HEK293 (cell line): ENCODE measurements around the gene RNU1-4.
"Not testable (repeated sequence)": the region's sequence is repeated elsewhere in the genome, so short reads cannot be mapped to it uniquely, and the experiment has no call there.

Experiments used
- CTCF ChIA-PET: fragments of 350-600 bp; formaldehyde crosslinking; extraction: SDS; loops from one replicate; lab custom pipeline; 2021; ENCODE audit warnings: antibody characterized with exemption; lab: Yijun Ruan, JAX
- POLR2A ChIA-PET: fragments of 300-600 bp; formaldehyde crosslinking; extraction: SDS; loops from one replicate; lab custom pipeline; 2020; ENCODE audit warnings: antibody characterized with exemption, inconsistent platforms; lab: Yijun Ruan, JAX
- H3K27ac ChIP-seq: fragments of 200-500 bp; sonication (Bioruptor generic); 2 replicates; pipeline ENCODE4 v1.5.1; 2014; ENCODE audit warnings: low read depth, low read length, control low read depth, inconsistent platforms; ENCODE audit errors: extremely low read depth
- H3K36me3 ChIP-seq, 2 experiments: fragments of 200-500 bp in 1 of 2; sonication (Bioruptor generic) in 1 of 2; 1 replicate in 1 of 2; 2 replicates in 1 of 2; pipeline ENCODE4 v1.5.1; 2014 to 2017; ENCODE audit warnings: inconsistent platforms in 2 of 2, low read length in 2 of 2; ENCODE audit not compliant: control insufficient read depth in 2 of 2, insufficient read depth in 1 of 2
- H3K4me1 ChIP-seq: fragments of 200-500 bp; sonication (Bioruptor generic); 2 replicates; pipeline ENCODE4 v1.5.1; 2014; ENCODE audit warnings: mild to moderate bottlenecking, low read length, inconsistent platforms; ENCODE audit not compliant: control insufficient read depth, insufficient read depth
- H3K4me3 ChIP-seq: 2 replicates; pipeline ENCODE4 v1.5.1; 2011; ENCODE audit warnings: low read depth, mild to moderate bottlenecking, control low read depth, low read length, moderate library complexity
- H3K9me3 ChIP-seq: fragments of 200-500 bp; sonication (Bioruptor generic); 2 replicates; pipeline ENCODE4 v1.5.1; 2014; ENCODE audit warnings: low read depth, low read length, inconsistent platforms; ENCODE audit not compliant: control insufficient read depth, insufficient read depth
- EGR2 ChIP-seq: fragments of 450-650 bp; formaldehyde crosslinking; IDR thresholded peaks from 2 replicates; pipeline ENCODE4 v1.5.1; 2016; ENCODE audit warnings: low read depth, missing biosample characterization, missing genetic modification characterization
- GLIS1 ChIP-seq: fragments of 450-650 bp; formaldehyde crosslinking; IDR thresholded peaks from 2 replicates; pipeline ENCODE4 v1.5.1; 2016; ENCODE audit warnings: missing biosample characterization, missing genetic modification characterization
- GLIS2 ChIP-seq: fragments of 450-650 bp; formaldehyde crosslinking; IDR thresholded peaks from 2 replicates; pipeline ENCODE4 v1.5.1; 2016; ENCODE audit warnings: missing biosample characterization, missing genetic modification characterization
- HIC1 ChIP-seq: fragments of 450-650 bp; formaldehyde crosslinking; IDR thresholded peaks from 2 replicates; pipeline ENCODE4 v1.5.1; 2016; ENCODE audit warnings: missing biosample characterization, missing genetic modification characterization
- INSM2 ChIP-seq: fragments of 450-650 bp; formaldehyde crosslinking; IDR thresholded peaks from 2 replicates; pipeline ENCODE4 v1.5.1; 2016; ENCODE audit warnings: missing biosample characterization, missing genetic modification characterization
- KLF1 ChIP-seq: fragments of 450-650 bp; formaldehyde crosslinking; IDR thresholded peaks from 2 replicates; pipeline ENCODE4 v1.5.1; 2016; ENCODE audit warnings: missing biosample characterization, missing genetic modification characterization
- KLF8 ChIP-seq: fragments of 450-650 bp; formaldehyde crosslinking; IDR thresholded peaks from 2 replicates; pipeline ENCODE4 v1.5.1; 2016; ENCODE audit warnings: missing biosample characterization, missing genetic modification characterization
- KLF9 ChIP-seq: fragments of 450-650 bp; formaldehyde crosslinking; IDR thresholded peaks from 2 replicates; pipeline ENCODE4 v1.5.1; 2016; ENCODE audit warnings: missing biosample characterization, missing genetic modification characterization, low read depth
- SP2 ChIP-seq: fragments of 450-650 bp; formaldehyde crosslinking; IDR thresholded peaks from 2 replicates; pipeline ENCODE4 v1.5.1; 2016; ENCODE audit warnings: missing biosample characterization, missing genetic modification characterization
- SP3 ChIP-seq: fragments of 450-650 bp; formaldehyde crosslinking; IDR thresholded peaks from 2 replicates; pipeline ENCODE4 v1.5.1; 2016; ENCODE audit warnings: missing biosample characterization, missing genetic modification characterization
- ZBTB8A ChIP-seq: fragments of 450-650 bp; formaldehyde crosslinking; IDR thresholded peaks from 2 replicates; pipeline ENCODE4 v1.5.1; 2016; ENCODE audit warnings: missing biosample characterization, missing genetic modification characterization
- ZEB2 ChIP-seq: fragments of 450-650 bp; formaldehyde crosslinking; IDR thresholded peaks from 2 replicates; pipeline ENCODE4 v1.5.1; 2016; ENCODE audit warnings: missing biosample characterization, missing genetic modification characterization
- ZFHX2 ChIP-seq: fragments of 450-650 bp; formaldehyde crosslinking; conservative IDR thresholded peaks from 2 replicates; pipeline ENCODE4 v1.5.1; 2016; ENCODE audit warnings: missing biosample characterization, missing genetic modification characterization
- ZNF335 ChIP-seq: fragments of 450-650 bp; formaldehyde crosslinking; conservative IDR thresholded peaks from 2 replicates; pipeline ENCODE4 v1.5.1; 2016; ENCODE audit warnings: missing biosample characterization, missing genetic modification characterization
- ZNF398 ChIP-seq: fragments of 450-650 bp; formaldehyde crosslinking; IDR thresholded peaks from 2 replicates; pipeline ENCODE4 v1.5.1; 2017; ENCODE audit warnings: missing biosample characterization, missing genetic modification characterization
- ZNF423 ChIP-seq: fragments of 450-650 bp; formaldehyde crosslinking; IDR thresholded peaks from 2 replicates; pipeline ENCODE4 v1.5.1; 2016; ENCODE audit warnings: missing biosample characterization, missing genetic modification characterization
- ZNF777 ChIP-seq: fragments of 450-650 bp; formaldehyde crosslinking; IDR thresholded peaks from 2 replicates; pipeline ENCODE4 v1.5.1; 2017; ENCODE audit warnings: missing biosample characterization, missing genetic modification characterization, borderline replicate concordance
- TF ChIP-seq, protein P1 (sequence below): fragments of 450-650 bp; formaldehyde crosslinking; IDR thresholded peaks from 2 replicates; pipeline ENCODE4 v1.5.1; 2016; ENCODE audit warnings: missing biosample characterization, missing genetic modification characterization
- TF ChIP-seq, protein P2 (sequence below): fragments of 450-650 bp; formaldehyde crosslinking; IDR thresholded peaks from 2 replicates; pipeline ENCODE4 v1.5.1; 2016; ENCODE audit warnings: missing biosample characterization, missing genetic modification characterization
- TF ChIP-seq, protein P3 (sequence below): fragments of 450-650 bp; formaldehyde crosslinking; optimal IDR thresholded peaks from 2 replicates; pipeline ENCODE3; 2016; ENCODE audit warnings: missing biosample characterization, mild to moderate bottlenecking, missing genetic modification characterization

RNU1-4 gene

DNA sequence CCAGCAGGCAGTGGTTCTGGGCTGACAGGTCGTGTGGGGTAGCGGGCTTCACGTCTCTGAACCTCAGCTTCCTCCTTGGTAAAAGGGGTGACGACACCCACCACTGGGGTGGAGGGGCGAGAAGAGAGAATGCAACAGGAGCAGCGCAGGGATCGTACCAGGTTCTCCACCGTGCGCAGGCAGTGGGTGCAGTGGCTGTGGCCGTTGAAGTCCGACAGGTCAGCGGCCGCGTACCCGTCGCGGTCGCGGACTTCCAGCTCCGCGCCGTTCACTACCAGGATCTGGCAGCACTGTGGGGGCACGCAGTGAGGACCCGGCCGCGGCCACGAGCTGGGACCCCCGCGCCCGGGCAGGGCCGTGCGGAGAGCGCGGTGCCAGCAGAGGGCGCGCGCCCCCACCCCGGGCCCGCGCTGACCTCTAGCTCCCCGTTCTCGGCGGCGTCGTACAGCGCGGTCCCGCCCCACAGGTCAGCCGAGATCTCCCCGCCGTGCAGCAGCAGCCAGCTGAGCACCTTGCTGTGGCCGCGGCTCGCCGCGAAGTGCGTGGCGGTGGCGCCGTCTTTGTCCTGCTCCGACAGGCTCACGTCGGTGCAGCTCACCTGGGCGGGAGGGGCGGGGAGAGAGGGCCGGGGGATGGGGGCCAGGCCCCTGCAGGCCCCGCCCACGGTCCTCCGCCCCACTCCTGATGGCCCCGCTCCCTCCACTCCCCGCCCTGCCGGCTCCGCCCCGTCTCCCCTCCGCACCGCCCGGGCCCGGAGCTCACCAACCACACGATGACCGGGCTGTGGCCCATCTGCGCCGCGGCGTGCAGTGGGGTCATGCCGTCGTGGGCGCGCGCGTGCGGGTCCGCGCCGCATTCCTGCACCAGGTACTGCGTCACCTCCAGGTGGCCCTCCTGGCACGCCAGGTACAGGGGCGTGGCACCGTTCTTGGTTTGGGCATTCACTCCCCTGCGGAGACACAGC is 32.9 kb upstream of the RNU1-4 start:
- H3K4me1 ChIP-seq, H3K9me3 ChIP-seq, H3K36me3 ChIP-seq, H3K27ac ChIP-seq: not testable (repeated sequence)
- CTCF ChIA-PET, result interaction anchor here (0.6 to 3.1 kb wide), 18 partner anchors 10 to 231 kb away, joined by 3 to 15 read pairs (median 4); partner anchors contain the start of gene NBPF1
- H3K4me3 ChIP-seq, result peak overlapping the region; percentile 35
- POLR2A ChIA-PET, result interaction anchor here (0.5 to 1.3 kb wide), 6 partner anchors 9 to 86 kb away, joined by 3 to 4 read pairs (median 4); no protein-coding TSS in a partner anchor
- TF ChIP-seq KLF8, result peak; percentile 68; the same call in 1 of the 2 replicates
- TF ChIP-seq, protein P1, sequence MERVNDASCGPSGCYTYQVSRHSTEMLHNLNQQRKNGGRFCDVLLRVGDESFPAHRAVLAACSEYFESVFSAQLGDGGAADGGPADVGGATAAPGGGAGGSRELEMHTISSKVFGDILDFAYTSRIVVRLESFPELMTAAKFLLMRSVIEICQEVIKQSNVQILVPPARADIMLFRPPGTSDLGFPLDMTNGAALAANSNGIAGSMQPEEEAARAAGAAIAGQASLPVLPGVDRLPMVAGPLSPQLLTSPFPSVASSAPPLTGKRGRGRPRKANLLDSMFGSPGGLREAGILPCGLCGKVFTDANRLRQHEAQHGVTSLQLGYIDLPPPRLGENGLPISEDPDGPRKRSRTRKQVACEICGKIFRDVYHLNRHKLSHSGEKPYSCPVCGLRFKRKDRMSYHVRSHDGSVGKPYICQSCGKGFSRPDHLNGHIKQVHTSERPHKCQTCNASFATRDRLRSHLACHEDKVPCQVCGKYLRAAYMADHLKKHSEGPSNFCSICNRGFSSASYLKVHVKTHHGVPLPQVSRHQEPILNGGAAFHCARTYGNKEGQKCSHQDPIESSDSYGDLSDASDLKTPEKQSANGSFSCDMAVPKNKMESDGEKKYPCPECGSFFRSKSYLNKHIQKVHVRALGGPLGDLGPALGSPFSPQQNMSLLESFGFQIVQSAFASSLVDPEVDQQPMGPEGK (tag by site-specific recombination), result 0 out of 2 replicates have a peak, but pooled peaks have one; percentile 25
- peak; percentile 82 for TF ChIP-seq GLIS1
- peak; percentile 70; the same call in 1 of the 2 replicates for TF ChIP-seq HIC1 (tag by site-specific recombination)
- TF ChIP-seq ZFHX2 (tag by site-specific recombination), result peak; percentile 72
- TF ChIP-seq SP3 (tag by site-specific recombination), result peak; percentile 78
- peak; percentile 70; the same call in 1 of the 2 replicates for TF ChIP-seq ZNF777
- peak; percentile 56; the same call in 1 of the 2 replicates for TF ChIP-seq ZNF398 (tag by site-specific recombination)
- TF ChIP-seq GLIS2 (tag by site-specific recombination), result peak; percentile 98
- peak; percentile 44 for TF ChIP-seq SP2 (tag by site-specific recombination)
- TF ChIP-seq, protein P2, sequence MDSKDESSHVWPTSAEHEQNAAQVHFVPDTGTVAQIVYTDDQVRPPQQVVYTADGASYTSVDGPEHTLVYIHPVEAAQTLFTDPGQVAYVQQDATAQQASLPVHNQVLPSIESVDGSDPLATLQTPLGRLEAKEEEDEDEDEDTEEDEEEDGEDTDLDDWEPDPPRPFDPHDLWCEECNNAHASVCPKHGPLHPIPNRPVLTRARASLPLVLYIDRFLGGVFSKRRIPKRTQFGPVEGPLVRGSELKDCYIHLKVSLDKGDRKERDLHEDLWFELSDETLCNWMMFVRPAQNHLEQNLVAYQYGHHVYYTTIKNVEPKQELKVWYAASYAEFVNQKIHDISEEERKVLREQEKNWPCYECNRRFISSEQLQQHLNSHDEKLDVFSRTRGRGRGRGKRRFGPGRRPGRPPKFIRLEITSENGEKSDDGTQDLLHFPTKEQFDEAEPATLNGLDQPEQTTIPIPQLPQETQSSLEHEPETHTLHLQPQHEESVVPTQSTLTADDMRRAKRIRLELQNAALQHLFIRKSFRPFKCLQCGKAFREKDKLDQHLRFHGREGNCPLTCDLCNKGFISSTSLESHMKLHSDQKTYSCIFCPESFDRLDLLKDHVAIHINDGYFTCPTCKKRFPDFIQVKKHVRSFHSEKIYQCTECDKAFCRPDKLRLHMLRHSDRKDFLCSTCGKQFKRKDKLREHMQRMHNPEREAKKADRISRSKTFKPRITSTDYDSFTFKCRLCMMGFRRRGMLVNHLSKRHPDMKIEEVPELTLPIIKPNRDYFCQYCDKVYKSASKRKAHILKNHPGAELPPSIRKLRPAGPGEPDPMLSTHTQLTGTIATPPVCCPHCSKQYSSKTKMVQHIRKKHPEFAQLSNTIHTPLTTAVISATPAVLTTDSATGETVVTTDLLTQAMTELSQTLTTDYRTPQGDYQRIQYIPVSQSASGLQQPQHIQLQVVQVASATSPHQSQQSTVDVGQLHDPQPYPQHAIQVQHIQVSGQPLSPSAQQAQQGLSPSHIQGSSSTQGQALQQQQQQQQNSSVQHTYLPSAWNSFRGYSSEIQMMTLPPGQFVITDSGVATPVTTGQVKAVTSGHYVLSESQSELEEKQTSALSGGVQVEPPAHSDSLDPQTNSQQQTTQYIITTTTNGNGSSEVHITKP (tag by site-specific recombination), result peak; percentile 72
- peak; percentile 70 for TF ChIP-seq ZNF335
- TF ChIP-seq INSM2 (tag by site-specific recombination), result 0 out of 2 replicates have a peak, but pooled peaks have one; percentile 40
- peak; percentile 78 for TF ChIP-seq KLF9 (tag by site-specific recombination)
- TF ChIP-seq ZBTB8A (tag by site-specific recombination), result peak; percentile 61; the same call in 1 of the 2 replicates
- TF ChIP-seq ZNF423 (tag by site-specific recombination), result 0 out of 2 replicates have a peak, but pooled peaks have one; percentile 49
- peak; percentile 70 for TF ChIP-seq ZEB2
- peak; percentile 84 for TF ChIP-seq KLF1
- TF ChIP-seq, protein P3, sequence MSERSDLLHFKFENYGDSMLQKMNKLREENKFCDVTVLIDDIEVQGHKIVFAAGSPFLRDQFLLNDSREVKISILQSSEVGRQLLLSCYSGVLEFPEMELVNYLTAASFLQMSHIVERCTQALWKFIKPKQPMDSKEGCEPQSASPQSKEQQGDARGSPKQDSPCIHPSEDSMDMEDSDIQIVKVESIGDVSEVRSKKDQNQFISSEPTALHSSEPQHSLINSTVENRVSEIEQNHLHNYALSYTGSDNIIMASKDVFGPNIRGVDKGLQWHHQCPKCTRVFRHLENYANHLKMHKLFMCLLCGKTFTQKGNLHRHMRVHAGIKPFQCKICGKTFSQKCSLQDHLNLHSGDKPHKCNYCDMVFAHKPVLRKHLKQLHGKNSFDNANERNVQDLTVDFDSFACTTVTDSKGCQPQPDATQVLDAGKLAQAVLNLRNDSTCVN (tag by site-specific recombination), result peak; percentile 80
- peak; percentile 61; the same call in 1 of the 2 replicates for TF ChIP-seq EGR2 (tag by site-specific recombination)
